Chondrocyte (in vitro differentiated cells): ENCODE results near the gene DHX58. TPM values are rescaled to one million over a fixed set of nuclear protein-coding genes. Genes with fewer than 3 reads are reported as not detected.

Experiments
- DNase-seq: peaks from one replicate; pipeline ENCODE4 v3.0.0; 2021; ENCODE audit warnings: mixed read lengths, low spot score
- H3K27ac Mint-ChIP-seq: one replicate; pipeline ENCODE4 v1.8.0; 2021; ENCODE audit warnings: mild to moderate bottlenecking, moderate library complexity, mixed read lengths; ENCODE audit not compliant: unreplicated experiment
- H3K27me3 Mint-ChIP-seq: 2 replicates; pipeline ENCODE4 v1.8.0; 2021; ENCODE audit warnings: low read depth, mixed read lengths
- H3K36me3 Mint-ChIP-seq: 2 replicates; pipeline ENCODE4 v1.8.0; 2021; ENCODE audit warnings: low read depth, mixed read lengths
- H3K4me1 Mint-ChIP-seq: 2 replicates; pipeline ENCODE4 v1.8.0; 2021; ENCODE audit warnings: low read depth, mild to moderate bottlenecking, mixed read lengths
- H3K4me3 Mint-ChIP-seq: one replicate; pipeline ENCODE4 v1.8.0; 2021; ENCODE audit warnings: mild to moderate bottlenecking, moderate library complexity, mixed read lengths; ENCODE audit not compliant: unreplicated experiment
- H3K9me3 Mint-ChIP-seq: 2 replicates; pipeline ENCODE4 v1.8.0; 2021; ENCODE audit warnings: low read depth, mixed read lengths
- long read RNA-seq: library from polyadenylated mRNA; stranded (forward); transcript quantifications from one replicate; pipeline ENCODE4 v2.0.0, GENCODE V29; 2021
- total RNA-seq: library from RNA; stranded (reverse); gene quantifications from 3 replicates; pipeline ENCODE4 v1.2.1, GENCODE V29; 2021
- TF ChIP-seq, protein P1 (sequence below): fragments of 200-600 bp; sonication (generic); IDR thresholded peaks from 2 replicates; pipeline ENCODE4 v1.5.0; 2021; ENCODE audit warnings: antibody characterized with exemption, mild to moderate bottlenecking, moderate library complexity

Gene DHX58
- 0.53 to 0.64 TPM (median 0.55 TPM) in 3 replicates for total RNA-seq
- long read RNA-seq, result 0 reads

DNA sequence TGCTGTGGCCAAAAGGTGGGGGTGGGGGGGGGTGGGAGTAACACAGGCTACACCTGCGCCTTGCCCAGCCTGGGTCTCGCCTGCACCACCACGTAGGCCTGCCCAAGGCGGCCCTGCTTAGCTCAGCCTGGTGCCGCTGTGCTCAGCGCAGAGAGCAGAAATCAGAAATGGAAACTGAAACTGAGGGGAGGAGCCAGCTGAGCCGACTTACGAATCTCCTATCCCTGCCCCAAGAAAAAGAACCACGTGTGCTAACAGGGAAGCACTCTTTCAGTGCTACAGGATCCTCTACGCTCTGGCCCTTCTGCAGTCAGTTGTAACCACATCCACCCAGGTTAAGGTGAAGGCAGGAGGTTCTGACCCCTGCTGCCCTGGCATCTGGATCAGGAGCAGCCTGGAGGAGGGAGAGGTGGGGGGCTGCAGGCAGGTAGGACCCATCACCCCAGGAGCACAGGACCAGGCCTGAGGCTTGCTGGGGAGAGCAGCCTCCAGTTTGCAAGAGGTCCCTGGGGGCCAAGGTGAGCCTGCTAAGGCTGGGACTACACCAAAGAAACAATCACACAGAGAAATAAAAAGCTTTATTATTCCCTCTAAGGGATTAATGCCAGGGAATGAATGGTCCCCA lies at the start of gene DHX58:
TSS of gene DHX58 (minus strand) at position 163 of the 625 bp plus-strand sequence. CDS start 822 bp downstream, outside the sequence.
- Mint-ChIP-seq H3K9me3 (no peaks in the 10 kb centered on the region), H3K4me1 (peaks cover 13% of the 10 kb centered on the region), H3K27me3 (no peaks in the 10 kb centered on the region), H3K36me3 (peaks cover 14% of the 10 kb centered on the region), H3K4me3 (no peak within 1 kb of the TSS), H3K27ac (peak within 1 kb of the TSS; percentile 22)
- DNase-seq, result no peak
- TF ChIP-seq, protein P1, sequence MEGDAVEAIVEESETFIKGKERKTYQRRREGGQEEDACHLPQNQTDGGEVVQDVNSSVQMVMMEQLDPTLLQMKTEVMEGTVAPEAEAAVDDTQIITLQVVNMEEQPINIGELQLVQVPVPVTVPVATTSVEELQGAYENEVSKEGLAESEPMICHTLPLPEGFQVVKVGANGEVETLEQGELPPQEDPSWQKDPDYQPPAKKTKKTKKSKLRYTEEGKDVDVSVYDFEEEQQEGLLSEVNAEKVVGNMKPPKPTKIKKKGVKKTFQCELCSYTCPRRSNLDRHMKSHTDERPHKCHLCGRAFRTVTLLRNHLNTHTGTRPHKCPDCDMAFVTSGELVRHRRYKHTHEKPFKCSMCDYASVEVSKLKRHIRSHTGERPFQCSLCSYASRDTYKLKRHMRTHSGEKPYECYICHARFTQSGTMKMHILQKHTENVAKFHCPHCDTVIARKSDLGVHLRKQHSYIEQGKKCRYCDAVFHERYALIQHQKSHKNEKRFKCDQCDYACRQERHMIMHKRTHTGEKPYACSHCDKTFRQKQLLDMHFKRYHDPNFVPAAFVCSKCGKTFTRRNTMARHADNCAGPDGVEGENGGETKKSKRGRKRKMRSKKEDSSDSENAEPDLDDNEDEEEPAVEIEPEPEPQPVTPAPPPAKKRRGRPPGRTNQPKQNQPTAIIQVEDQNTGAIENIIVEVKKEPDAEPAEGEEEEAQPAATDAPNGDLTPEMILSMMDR, result no peak

DNA sequence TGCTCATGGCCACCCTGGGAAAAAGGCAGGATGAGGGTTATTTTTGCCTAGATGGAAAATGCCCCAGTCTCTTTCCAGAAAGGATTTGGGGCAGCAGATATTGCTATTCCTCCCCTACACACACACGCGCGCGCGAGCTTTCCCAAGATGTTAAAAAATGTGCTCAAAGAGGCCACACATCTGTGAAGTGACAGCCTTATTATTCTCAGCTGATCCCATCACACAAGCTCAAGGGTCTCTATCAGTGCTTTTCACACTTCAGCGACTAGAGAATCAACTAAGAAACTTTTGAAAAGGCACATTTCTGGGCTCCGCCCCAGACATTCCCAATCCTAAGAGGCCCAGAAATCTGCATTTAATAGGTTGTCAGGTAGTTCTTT lies 48.0 kb upstream of the DHX58 start:
- no peaks in the 10 kb centered on the region for H3K36me3 Mint-ChIP-seq
- DNase-seq, result no peak
- H3K9me3 Mint-ChIP-seq, result no peaks in the 10 kb centered on the region
- TF ChIP-seq, protein P1, result no peak
- H3K4me1 Mint-ChIP-seq, result peaks cover 8% of the 10 kb centered on the region
- no peaks in the 10 kb centered on the region for H3K27me3 Mint-ChIP-seq
- no peak overlapping the region for H3K27ac Mint-ChIP-seq
- H3K4me3 Mint-ChIP-seq, result no peak overlapping the region

- Mint-ChIP-seq H3K36me3 (no peaks in the 10 kb centered on the region), H3K27ac (no peak overlapping the region), H3K27me3 (no peaks in the 10 kb centered on the region), H3K9me3 (no peaks in the 10 kb centered on the region), H3K4me1 (peaks cover 13% of the 10 kb centered on the region), H3K4me3 (no peak overlapping the region)
- TF ChIP-seq, protein P1, result no peak
- no peak for DNase-seq
These were observed 47.4 kb upstream of the DHX58 start for GRCh38 chr17:42159796-42160530.

- Mint-ChIP-seq H3K4me1 (peaks cover 42% of the 10 kb centered on the region), H3K27me3 (no peaks in the 10 kb centered on the region), H3K4me3 (peak overlapping the region; percentile 80), H3K27ac (peak overlapping the region; percentile 89), H3K9me3 (no peaks in the 10 kb centered on the region), H3K36me3 (no peaks in the 10 kb centered on the region)
- DNase-seq, result no peak
- TF ChIP-seq, protein P1, result no peak
These were observed 43.1 kb upstream of the DHX58 start for GRCh38 chr17:42155614-42156045.

- TF ChIP-seq, protein P1, result no peak
- Mint-ChIP-seq H3K27me3 (no peaks in the 10 kb centered on the region), H3K27ac (peak overlapping the region; percentile 89), H3K4me1 (peaks cover 42% of the 10 kb centered on the region), H3K4me3 (peak overlapping the region; percentile 80), H3K9me3 (no peaks in the 10 kb centered on the region), H3K36me3 (no peaks in the 10 kb centered on the region)
- no peak for DNase-seq
These were observed 41.6 kb upstream of the DHX58 start for GRCh38 chr17:42153919-42154742.
